Neural crest cell (in vitro differentiated cells): ENCODE measurements around the gene TBC1D10A. TPM values are rescaled to one million over a fixed set of nuclear protein-coding genes. Genes with fewer than 3 reads are reported as not detected.

Experiments used
- DNase-seq: peaks from one replicate; pipeline ENCODE4 v3.0.0; 2021; ENCODE audit warnings: low read depth, mixed read lengths, low spot score
- H3K27ac Mint-ChIP-seq: one replicate; pipeline ENCODE4 v1.8.0; 2021; ENCODE audit warnings: mild to moderate bottlenecking, mixed read lengths; ENCODE audit not compliant: unreplicated experiment
- H3K27me3 Mint-ChIP-seq: 2 replicates; pipeline ENCODE4 v1.8.0; 2021; ENCODE audit warnings: low read depth, mild to moderate bottlenecking, mixed read lengths
- H3K36me3 Mint-ChIP-seq: 2 replicates; pipeline ENCODE4 v1.8.0; 2021; ENCODE audit warnings: low read depth, mild to moderate bottlenecking, mixed read lengths
- H3K4me1 Mint-ChIP-seq: 2 replicates; pipeline ENCODE4 v1.8.0; 2021; ENCODE audit warnings: mixed read lengths
- H3K4me3 Mint-ChIP-seq: one replicate; pipeline ENCODE4 v1.8.0; 2021; ENCODE audit warnings: mild to moderate bottlenecking, mixed read lengths
- H3K9me3 Mint-ChIP-seq: 2 replicates; pipeline ENCODE4 v1.8.0; 2021; ENCODE audit warnings: mixed read lengths
- total RNA-seq: library from RNA; stranded (reverse); gene quantifications from 2 replicates; pipeline ENCODE4 v1.2.1, GENCODE V29; 2021
- TF ChIP-seq, protein P1 (sequence below): fragments of 200-600 bp; sonication (generic); conservative IDR thresholded peaks from 2 replicates; pipeline ENCODE4 v1.5.0; 2021; ENCODE audit warnings: antibody characterized with exemption, mild to moderate bottlenecking

TBC1D10A gene
- total RNA-seq, 1 donor from 2014 or later: 8.5 TPM

DNA sequence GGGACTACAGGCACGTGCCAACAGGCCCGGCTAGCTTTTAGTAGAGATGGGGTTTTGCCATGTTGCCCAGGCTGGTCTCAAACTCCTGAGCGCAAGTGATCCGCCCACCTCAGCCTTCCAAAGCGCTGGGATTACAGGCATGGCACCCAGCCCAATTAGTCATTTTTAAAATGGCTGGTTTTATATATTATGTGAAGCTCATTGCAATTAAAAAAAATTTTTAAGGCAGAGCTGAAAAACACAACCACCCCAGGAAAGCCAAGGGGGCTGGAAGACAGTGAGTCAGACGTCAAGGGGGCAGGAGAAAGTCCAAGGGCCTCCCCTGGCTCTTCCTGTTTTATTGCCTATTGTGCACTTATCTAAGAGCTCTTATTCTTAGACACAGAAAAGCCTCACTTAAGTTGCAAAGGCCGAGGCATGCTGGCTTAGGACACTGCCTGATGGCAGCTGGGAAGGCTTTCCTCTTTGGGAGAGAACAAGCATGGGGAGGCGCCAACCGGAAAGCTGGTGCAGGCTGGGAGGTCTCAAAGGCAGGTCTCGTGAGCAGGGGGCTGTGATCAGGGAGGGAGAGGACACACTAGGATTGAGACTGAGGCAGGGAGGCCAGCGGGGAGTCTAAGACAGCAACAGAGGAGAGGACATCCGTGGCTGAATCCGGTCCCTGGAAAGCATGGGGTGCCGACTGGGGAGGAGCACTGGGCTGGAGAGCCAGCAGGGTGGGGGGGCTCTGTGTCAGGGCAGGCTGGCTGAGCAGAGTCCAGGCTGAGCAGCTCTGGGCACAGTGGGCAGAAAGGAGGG, 49.0 kb downstream of the TBC1D10A start:
- Mint-ChIP-seq H3K4me3 (no peak overlapping the region), H3K27ac (peak overlapping the region; percentile 97), H3K4me1 (peaks cover 21% of the 10 kb centered on the region)

DNA sequence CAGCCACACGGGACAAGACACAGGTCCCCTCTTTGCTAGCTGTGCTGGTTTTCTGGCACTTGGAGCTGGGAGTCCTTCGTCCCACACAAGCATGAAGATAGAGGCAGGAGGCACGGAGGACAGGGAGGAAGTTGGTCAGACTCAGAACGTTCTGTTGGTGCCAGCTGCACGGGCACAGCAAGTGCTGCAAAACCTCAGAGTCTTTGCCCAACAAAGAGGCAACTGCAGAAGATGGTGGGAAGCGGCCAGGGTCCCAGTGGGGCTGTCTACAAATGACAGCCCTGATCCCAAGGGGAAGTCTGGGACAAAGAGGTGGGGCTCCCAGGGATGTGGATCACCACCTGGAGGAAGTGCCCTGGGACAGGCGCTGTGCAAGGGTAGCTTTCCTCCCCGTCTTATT, 50.7 kb downstream of the TBC1D10A start:
- H3K27ac Mint-ChIP-seq: no peak overlapping the region
- no peaks in the 10 kb centered on the region for H3K9me3 Mint-ChIP-seq
- no peaks in the 10 kb centered on the region for H3K36me3 Mint-ChIP-seq
- H3K4me1 Mint-ChIP-seq: peaks cover 21% of the 10 kb centered on the region
- TF ChIP-seq, protein P1, sequence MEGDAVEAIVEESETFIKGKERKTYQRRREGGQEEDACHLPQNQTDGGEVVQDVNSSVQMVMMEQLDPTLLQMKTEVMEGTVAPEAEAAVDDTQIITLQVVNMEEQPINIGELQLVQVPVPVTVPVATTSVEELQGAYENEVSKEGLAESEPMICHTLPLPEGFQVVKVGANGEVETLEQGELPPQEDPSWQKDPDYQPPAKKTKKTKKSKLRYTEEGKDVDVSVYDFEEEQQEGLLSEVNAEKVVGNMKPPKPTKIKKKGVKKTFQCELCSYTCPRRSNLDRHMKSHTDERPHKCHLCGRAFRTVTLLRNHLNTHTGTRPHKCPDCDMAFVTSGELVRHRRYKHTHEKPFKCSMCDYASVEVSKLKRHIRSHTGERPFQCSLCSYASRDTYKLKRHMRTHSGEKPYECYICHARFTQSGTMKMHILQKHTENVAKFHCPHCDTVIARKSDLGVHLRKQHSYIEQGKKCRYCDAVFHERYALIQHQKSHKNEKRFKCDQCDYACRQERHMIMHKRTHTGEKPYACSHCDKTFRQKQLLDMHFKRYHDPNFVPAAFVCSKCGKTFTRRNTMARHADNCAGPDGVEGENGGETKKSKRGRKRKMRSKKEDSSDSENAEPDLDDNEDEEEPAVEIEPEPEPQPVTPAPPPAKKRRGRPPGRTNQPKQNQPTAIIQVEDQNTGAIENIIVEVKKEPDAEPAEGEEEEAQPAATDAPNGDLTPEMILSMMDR: no peak
- H3K27me3 Mint-ChIP-seq: no peaks in the 10 kb centered on the region
- H3K4me3 Mint-ChIP-seq: no peak overlapping the region
- no peak for DNase-seq

More for the DNA sequence above, 49.0 kb downstream of the TBC1D10A start:
- TF ChIP-seq, protein P1: no peak
- Mint-ChIP-seq H3K9me3 (no peaks in the 10 kb centered on the region), H3K36me3 (no peaks in the 10 kb centered on the region), H3K27me3 (no peaks in the 10 kb centered on the region)
- DNase-seq: no peak

DNA sequence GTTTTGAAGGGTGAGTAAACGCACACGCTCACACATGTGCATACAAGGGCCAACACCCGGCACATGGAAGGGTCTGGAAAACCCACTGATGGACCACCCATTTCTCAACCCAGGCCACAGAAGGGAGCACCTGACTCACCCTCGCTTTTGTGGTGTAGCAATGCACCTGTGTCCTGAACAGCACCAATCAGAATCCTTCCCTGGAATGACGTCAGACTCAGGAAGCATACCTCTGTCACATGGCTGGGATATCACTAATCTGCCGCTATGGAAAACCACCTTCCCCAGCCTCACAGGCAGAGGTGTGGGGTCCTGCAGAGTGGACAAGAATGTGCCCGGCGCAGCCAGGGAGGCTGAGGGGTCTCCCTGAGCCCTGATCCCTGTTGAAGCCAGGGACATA, 51.1 kb downstream of the TBC1D10A start:
- TF ChIP-seq, protein P1: no peak
- Mint-ChIP-seq H3K4me3 (no peak overlapping the region), H3K27me3 (no peaks in the 10 kb centered on the region), H3K9me3 (no peaks in the 10 kb centered on the region), H3K36me3 (no peaks in the 10 kb centered on the region), H3K4me1 (peaks cover 21% of the 10 kb centered on the region), H3K27ac (no peak overlapping the region)
- no peak for DNase-seq

DNA sequence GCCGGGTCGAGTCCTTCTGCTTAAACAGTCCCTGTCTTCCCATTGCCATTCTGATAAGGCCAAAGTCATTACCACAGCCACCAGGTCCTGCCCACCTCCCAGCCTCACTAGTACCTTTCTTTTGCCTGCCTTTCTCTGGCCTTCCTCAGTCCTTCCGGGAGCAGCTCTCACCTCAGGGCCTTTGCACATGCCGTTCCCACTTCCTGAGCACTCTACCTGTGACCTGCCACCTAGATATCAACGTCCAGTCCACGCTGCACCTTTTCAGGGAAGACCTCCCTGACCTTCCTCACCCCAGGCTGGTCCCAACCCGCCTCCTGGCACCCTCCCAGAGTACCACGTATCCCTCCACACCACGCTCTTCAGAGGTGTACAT, 52.3 kb downstream of the TBC1D10A start:
- Mint-ChIP-seq H3K27ac (no peak overlapping the region), H3K4me1 (peaks cover 18% of the 10 kb centered on the region), H3K36me3 (no peaks in the 10 kb centered on the region), H3K4me3 (no peak overlapping the region), H3K9me3 (no peaks in the 10 kb centered on the region), H3K27me3 (no peaks in the 10 kb centered on the region)
- no peak for DNase-seq
- TF ChIP-seq, protein P1: no peak

- Mint-ChIP-seq H3K36me3 (no peaks in the 10 kb centered on the region), H3K9me3 (no peaks in the 10 kb centered on the region), H3K4me1 (peaks cover 16% of the 10 kb centered on the region), H3K4me3 (no peak overlapping the region), H3K27me3 (no peaks in the 10 kb centered on the region), H3K27ac (no peak overlapping the region)
- DNase-seq: no peak
- TF ChIP-seq, protein P1: no peak
Observed at GRCh38 chr22:30273711-30274436, 52.9 kb downstream of the TBC1D10A start.
